Measurements from ENCODE around the gene PPP1R37. TPM values are rescaled to one million over a fixed set of nuclear protein-coding genes. Genes with fewer than 3 reads are reported as not detected.

PPP1R37 gene
- total and polyA plus RNA-seq, 2 of the 13 experiments (the other 11 are each of a cell fraction or from before 2014, with no cell fraction given) = 9.0 to 14.3 TPM

DNA sequence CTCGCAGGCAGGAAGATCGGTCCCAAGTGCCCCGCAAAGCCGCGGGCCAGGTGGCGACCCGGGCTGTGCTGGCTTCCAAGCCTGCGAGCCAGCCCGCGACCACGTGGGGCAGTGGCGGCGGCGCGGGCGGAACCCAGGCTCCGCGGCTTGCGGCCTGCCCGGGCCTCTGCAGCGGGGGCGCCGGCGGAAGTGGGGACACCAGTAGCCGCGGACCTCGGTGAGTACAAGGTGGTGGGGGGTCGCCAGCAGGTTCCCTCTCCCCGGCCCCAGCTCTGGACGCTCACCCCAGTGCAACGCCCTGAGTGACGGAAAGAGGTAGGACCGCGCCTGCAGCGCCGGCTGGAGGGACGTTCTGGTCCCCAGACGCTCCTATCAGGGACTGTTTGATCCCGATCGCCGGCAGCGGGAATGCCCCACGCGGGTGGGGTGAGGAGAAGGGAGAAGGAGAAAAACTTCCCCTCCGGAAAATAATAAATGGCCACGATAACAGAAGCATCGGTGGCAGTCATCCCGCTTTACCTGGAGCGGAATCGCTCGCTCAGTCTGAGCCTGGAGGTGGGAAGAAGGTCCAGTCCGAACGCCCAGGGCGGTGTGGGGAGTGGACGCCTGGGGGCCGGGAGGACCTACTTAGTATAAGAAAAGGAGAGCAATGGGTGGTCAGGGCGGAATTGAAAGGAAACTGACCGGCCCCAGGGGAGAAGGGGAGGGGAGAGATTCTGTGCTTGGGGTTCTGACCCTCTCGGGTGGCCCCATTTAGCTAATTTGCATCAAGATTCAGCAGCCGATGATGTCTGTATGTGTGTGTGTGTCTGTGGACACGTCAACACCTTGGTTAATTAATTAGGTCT is 13.7 kb upstream of the PPP1R37 start, which contains the start of gene GEMIN7 (continued):
- TF ChIP-seq ATF3 (CRISPR knock-in tag; IDR thresholded peaks at IDR 0.05) = peak; percentile 76
- TF ChIP-seq ATF1 (CRISPR knock-in tag; IDR thresholded peaks at IDR 0.05) = no peak
- no peak for TF ChIP-seq ZFYVE20 (CRISPR knock-in tag; IDR thresholded peaks at IDR 0.05; ENCODE audit: borderline replicate concordance, low read depth)
- no peak for TF ChIP-seq PAWR (CRISPR knock-in tag; IDR thresholded peaks at IDR 0.05; ENCODE audit: borderline replicate concordance)
- TF ChIP-seq ONECUT2 (CRISPR knock-in tag; IDR thresholded peaks at IDR 0.05) = no peak
- no peak for TF ChIP-seq ATM (IDR thresholded peaks at IDR 0.05; ENCODE audit: borderline replicate concordance)
- TF ChIP-seq ZBTB21 (CRISPR knock-in tag; IDR thresholded peaks at IDR 0.05) = 0 out of 2 replicates have a peak, but pooled peaks have one; percentile 36
- TF ChIP-seq SCMH1 (CRISPR knock-in tag; IDR thresholded peaks at IDR 0.05; ENCODE audit: borderline replicate concordance) = no peak
- peak; percentile 96 for TF ChIP-seq KMT2A (CRISPR knock-in tag; IDR thresholded peaks at IDR 0.05)
- TF ChIP-seq MXD4 (CRISPR knock-in tag; IDR thresholded peaks at IDR 0.05) = peak; percentile 97
- no peak for TF ChIP-seq ZNF7 (CRISPR knock-in tag; IDR thresholded peaks at IDR 0.05)
- TF ChIP-seq FOXO4 (CRISPR knock-in tag; conservative IDR thresholded peaks at IDR 0.05) = no peak
- TF ChIP-seq PCBP1 (IDR thresholded peaks at IDR 0.05; ENCODE audit: borderline replicate concordance, low read depth, low read length) = no peak
- TF ChIP-seq, protein P1, sequence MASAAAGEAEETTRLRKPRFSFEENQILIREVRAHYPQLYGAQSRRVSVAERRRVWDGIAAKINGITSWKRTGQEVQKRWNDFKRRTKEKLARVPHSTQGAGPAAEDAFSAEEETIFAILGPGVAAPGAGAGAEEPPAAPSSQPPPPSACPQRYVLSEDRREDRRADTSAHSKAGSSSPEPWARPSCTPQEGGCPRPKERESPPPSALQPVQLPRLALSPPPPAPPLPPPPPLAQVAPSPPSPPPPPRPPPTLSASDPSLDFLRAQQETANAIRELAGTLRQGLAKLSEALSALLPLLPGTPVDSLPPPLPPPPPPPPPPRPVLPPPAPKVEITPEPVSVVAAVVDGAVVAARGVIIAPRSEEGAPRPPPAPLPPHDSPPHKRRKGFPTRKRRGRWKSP (CRISPR knock-in tag; IDR thresholded peaks at IDR 0.05) = peak; percentile 64; the same call in 1 of the 2 replicates
- TF ChIP-seq ZNF558 (CRISPR knock-in tag; IDR thresholded peaks at IDR 0.05; ENCODE audit: borderline replicate concordance) = peak; percentile 47; the same call in 1 of the 2 replicates
- TF ChIP-seq, protein P2, sequence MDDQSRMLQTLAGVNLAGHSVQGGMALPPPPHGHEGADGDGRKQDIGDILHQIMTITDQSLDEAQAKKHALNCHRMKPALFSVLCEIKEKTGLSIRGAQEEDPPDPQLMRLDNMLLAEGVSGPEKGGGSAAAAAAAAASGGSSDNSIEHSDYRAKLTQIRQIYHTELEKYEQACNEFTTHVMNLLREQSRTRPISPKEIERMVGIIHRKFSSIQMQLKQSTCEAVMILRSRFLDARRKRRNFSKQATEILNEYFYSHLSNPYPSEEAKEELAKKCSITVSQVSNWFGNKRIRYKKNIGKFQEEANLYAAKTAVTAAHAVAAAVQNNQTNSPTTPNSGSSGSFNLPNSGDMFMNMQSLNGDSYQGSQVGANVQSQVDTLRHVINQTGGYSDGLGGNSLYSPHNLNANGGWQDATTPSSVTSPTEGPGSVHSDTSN (CRISPR knock-in tag; IDR thresholded peaks at IDR 0.05; ENCODE audit: borderline replicate concordance) = 0 out of 2 replicates have a peak, but pooled peaks have one; percentile 31
- TF ChIP-seq, protein P3, sequence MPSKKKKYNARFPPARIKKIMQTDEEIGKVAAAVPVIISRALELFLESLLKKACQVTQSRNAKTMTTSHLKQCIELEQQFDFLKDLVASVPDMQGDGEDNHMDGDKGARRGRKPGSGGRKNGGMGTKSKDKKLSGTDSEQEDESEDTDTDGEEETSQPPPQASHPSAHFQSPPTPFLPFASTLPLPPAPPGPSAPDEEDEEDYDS (CRISPR knock-in tag; IDR thresholded peaks at IDR 0.05) = peak; percentile 38; the same call in 1 of the 2 replicates
- 0 out of 2 replicates have a peak, but pooled peaks have one; percentile 51 for TF ChIP-seq NFKBIZ (CRISPR knock-in tag; IDR thresholded peaks at IDR 0.05)
- TF ChIP-seq NFE2 (CRISPR knock-in tag; IDR thresholded peaks at IDR 0.05) = no peak
- 0 out of 2 replicates have a peak, but pooled peaks have one; percentile 73 for TF ChIP-seq ISX (CRISPR knock-in tag; conservative IDR thresholded peaks at IDR 0.05)
- no peak for TF ChIP-seq HMG20B (CRISPR knock-in tag; conservative IDR thresholded peaks at IDR 0.05)
- TF ChIP-seq, protein P4, sequence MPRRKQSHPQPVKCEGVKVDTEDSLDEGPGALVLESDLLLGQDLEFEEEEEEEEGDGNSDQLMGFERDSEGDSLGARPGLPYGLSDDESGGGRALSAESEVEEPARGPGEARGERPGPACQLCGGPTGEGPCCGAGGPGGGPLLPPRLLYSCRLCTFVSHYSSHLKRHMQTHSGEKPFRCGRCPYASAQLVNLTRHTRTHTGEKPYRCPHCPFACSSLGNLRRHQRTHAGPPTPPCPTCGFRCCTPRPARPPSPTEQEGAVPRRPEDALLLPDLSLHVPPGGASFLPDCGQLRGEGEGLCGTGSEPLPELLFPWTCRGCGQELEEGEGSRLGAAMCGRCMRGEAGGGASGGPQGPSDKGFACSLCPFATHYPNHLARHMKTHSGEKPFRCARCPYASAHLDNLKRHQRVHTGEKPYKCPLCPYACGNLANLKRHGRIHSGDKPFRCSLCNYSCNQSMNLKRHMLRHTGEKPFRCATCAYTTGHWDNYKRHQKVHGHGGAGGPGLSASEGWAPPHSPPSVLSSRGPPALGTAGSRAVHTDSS (CRISPR knock-in tag; conservative IDR thresholded peaks at IDR 0.05) = no peak

Measured in HepG2 (cell line).